Gastrocnemius medialis (tissue), 4 donors: ENCODE results near the gene CD8A.

ENCODE experiments used
- CTCF ChIP-seq, 5 experiments: fragments of 450-650 bp in 3 of 5; fragments of 200-600 bp in 2 of 5; sonication (generic) in 2 of 5; IDR thresholded peaks in 4 of 5; conservative IDR thresholded peaks in 1 of 5; 1 replicate in 4 of 5; 2 replicates in 1 of 5; pipeline ENCODE4 v1.5.1; 2016 to 2019; ENCODE audit warnings: antibody characterized with exemption in 5 of 5, mild to moderate bottlenecking in 3 of 5, moderate library complexity in 3 of 5
- POLR2A ChIP-seq, 2 donors: fragments of 450-650 bp; IDR thresholded peaks; one replicate each; pipeline ENCODE4 v1.6.1; 2017; ENCODE audit warnings: antibody characterized with exemption in 2 of 2, mild to moderate bottlenecking in 2 of 2, moderate library complexity in 2 of 2

- TF ChIP-seq POLR2A (IDR thresholded peaks at IDR 0.05) (no peak), CTCF (IDR thresholded peaks at IDR 0.05 in 4 of 5, conservative IDR thresholded peaks at IDR 0.05 in 1 of 5) (no peak)
These were observed 16.4 kb upstream of the CD8A start for GRCh38 chr2:86807133-86807467.
